Left lung (tissue), 10 donors: Measurements from ENCODE around the gene ZNF417. TPM values are rescaled to one million over a fixed set of nuclear protein-coding genes. Genes with fewer than 3 reads are reported as not detected.

ENCODE experiments used
- ATAC-seq: fragments of 200-7000 bp; cut with Tn5 transposase; one replicate; pipeline ENCODE4 v1.9.1; 2020; ENCODE audit warnings: moderate library complexity
- DNase-seq, 4 donors: peaks; one replicate each; pipeline ENCODE4 v3.0.0-alpha.2; 2013 to 2020
- H3K27ac ChIP-seq, 2 donors: fragments of 200-600 bp; sonication (generic) in 1 of 2; one replicate each; pipeline versions ENCODE4 v1.5.0 to v1.8.0; 2020 to 2021
- H3K27me3 ChIP-seq, 2 donors: fragments of 200-600 bp; sonication (generic) in 1 of 2; one replicate each; pipeline versions ENCODE4 v1.5.0 to v1.8.0; 2020 to 2021
- H3K36me3 ChIP-seq, 2 donors: fragments of 200-600 bp; sonication (generic) in 1 of 2; one replicate each; pipeline versions ENCODE4 v1.5.0 to v1.8.0; 2020 to 2021
- H3K4me1 ChIP-seq, 2 donors: fragments of 200-600 bp; one replicate each; pipeline ENCODE4 v1.8.0; 2021
- H3K4me3 ChIP-seq, 2 donors: fragments of 200-600 bp; sonication (generic) in 1 of 2; one replicate each; pipeline versions ENCODE4 v1.5.0 to v1.8.0; 2020 to 2021; ENCODE audit warnings: mild to moderate bottlenecking in 1 of 2
- H3K9me3 ChIP-seq, 2 donors: fragments of 200-600 bp; sonication (generic) in 1 of 2; one replicate each; pipeline versions ENCODE4 v1.5.0 to v1.8.0; 2020 to 2021
- intact Hi-C, 2 donors: fragments of 100-400 bp; cut with DNase I; formaldehyde crosslinking; loops; one replicate each; pipeline versions ENCODE4 v1.11.2 to v1.14.2; 2022
- polyA plus RNA-seq, 6 donors: library from polyadenylated mRNA; unstranded; fragments of 120-200 nt; gene quantifications; one replicate each; pipeline ENCODE4 v1.2.1, GENCODE V29; 2013; ENCODE audit not compliant: insufficient read length in 6 of 6
- total RNA-seq, 2 donors: library from RNA; stranded (reverse); fragmentation: NEBNext Ultra II Directional; extraction: Animal tissue kit (Norgen Biotek cat#: 25700); gene quantifications; one replicate each; pipeline ENCODE4 v1.2.1, GENCODE V29; 2021
- TF ChIP-seq, protein P1 (sequence below), 2 donors: fragments of 200-600 bp; sonication (generic) in 1 of 2; IDR thresholded peaks; one replicate each; pipeline versions ENCODE4 v1.5.0 to v1.8.0; 2021; ENCODE audit warnings: antibody characterized with exemption in 2 of 2
- donor health status: DM: no; HTN: yes; CAD: no.
- donor health status: DM: no; HTN: no; CAD: no.

ZNF417 gene
- total and polyA plus RNA-seq, 8 donors = 15.8 to 47.8 (median 38.9) TPM

DNA sequence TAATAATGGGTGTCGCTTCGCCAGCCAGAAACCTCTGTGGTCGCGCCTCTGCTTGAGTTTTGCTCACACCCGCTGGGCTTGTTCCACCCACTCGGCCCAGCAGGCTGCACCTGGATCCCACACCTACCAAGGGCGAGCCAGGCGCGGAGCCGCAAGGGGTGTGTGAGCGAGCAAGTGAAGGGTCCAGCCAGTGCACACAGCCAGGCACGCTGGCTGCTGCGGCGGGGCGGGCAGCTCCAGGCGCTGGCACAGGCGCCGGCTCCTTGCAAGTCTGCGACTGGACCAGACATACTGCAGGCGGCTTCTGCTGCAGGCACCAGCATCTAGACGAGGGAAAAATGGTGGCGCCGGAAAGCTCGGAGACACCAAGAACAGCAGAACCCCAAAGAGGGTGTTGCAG is 32.9 kb upstream of the ZNF417 start:
- Histone ChIP-seq H3K27me3 (no peaks in the 10 kb centered on the region), H3K9me3 (peaks cover 0 to 85% of the 10 kb centered on the region in 2 donors), H3K36me3 (peaks cover 0 to 10% of the 10 kb centered on the region in 2 donors), H3K4me1 (peaks cover 0 to 7% of the 10 kb centered on the region in 2 donors), H3K4me3 (no peak overlapping the region), H3K27ac (no peak overlapping the region)
- no peak for DNase-seq
- intact Hi-C loops = no loop called here
- TF ChIP-seq, protein P1, sequence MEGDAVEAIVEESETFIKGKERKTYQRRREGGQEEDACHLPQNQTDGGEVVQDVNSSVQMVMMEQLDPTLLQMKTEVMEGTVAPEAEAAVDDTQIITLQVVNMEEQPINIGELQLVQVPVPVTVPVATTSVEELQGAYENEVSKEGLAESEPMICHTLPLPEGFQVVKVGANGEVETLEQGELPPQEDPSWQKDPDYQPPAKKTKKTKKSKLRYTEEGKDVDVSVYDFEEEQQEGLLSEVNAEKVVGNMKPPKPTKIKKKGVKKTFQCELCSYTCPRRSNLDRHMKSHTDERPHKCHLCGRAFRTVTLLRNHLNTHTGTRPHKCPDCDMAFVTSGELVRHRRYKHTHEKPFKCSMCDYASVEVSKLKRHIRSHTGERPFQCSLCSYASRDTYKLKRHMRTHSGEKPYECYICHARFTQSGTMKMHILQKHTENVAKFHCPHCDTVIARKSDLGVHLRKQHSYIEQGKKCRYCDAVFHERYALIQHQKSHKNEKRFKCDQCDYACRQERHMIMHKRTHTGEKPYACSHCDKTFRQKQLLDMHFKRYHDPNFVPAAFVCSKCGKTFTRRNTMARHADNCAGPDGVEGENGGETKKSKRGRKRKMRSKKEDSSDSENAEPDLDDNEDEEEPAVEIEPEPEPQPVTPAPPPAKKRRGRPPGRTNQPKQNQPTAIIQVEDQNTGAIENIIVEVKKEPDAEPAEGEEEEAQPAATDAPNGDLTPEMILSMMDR (IDR thresholded peaks at IDR 0.05) = no peak
- ATAC-seq = no peak

DNA sequence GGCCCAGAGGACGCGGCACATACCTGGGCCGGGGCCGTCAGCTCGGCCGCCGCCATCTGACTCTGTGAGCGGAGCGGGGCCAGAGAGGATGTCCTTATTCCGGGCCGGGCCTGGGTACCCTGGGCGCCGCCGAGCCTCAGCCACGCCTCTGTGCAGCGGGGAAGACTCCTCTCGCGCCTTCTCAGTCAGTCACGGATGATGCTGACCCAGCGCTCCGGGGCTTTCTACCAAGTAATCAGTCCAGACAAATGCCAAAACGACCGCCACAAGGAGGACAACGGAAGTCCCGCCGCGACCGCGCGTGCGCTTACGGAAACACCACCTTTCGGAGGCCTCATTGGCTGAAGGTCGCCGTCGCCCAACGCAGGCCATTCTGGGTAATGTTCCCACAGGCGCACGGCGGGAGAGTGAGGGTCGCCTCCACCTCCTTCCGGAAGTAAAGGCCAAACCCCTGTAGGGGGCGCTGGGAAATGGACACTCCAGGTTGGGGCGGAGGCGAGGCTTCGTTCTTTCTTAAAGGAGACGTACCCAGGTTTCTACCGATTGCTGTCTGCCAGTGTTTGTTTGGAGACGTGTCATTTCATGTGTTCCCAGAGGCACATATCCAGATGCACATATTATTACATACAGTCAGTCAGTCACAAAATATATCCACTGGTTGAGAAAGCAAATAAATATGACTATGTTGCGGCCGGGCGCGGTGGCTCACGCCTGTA is 31.2 kb upstream of the ZNF417 start, which contains the start of gene ZNF256:
Gene ZNF256 (minus strand): TSS at position 288 of the 716 bp plus-strand sequence. CDS start 232 bp downstream, at position 56.
- peak; percentile 99 for ATAC-seq
- peaks cover 0 to 28% of the 10 kb centered on the region in 2 donors for H3K36me3 ChIP-seq
- H3K27me3 ChIP-seq = no peaks in the 10 kb centered on the region
- intact Hi-C loops = no loop called here
- TF ChIP-seq, protein P1 (IDR thresholded peaks at IDR 0.05) = peak; percentile 47 to 71
- peaks cover 0 to 85% of the 10 kb centered on the region in 2 donors for H3K9me3 ChIP-seq
- peak within 1 kb of the TSS in 1 of 2 donors; percentile 45 for H3K27ac ChIP-seq
- H3K4me1 ChIP-seq = peaks cover 0 to 7% of the 10 kb centered on the region in 2 donors
- DNase-seq = peak; percentile 94 to 98 (median 94)
- peak within 1 kb of the TSS; percentile 59 to 99 for H3K4me3 ChIP-seq

GRCh38 chr19:57947088-57947418 is 30.7 kb upstream of the ZNF417 start:
- H3K9me3 ChIP-seq = peaks cover 0 to 85% of the 10 kb centered on the region in 2 donors
- no peak for ATAC-seq

GRCh38 chr19:57946316-57946715 is 29.9 kb upstream of the ZNF417 start:
- H3K36me3 ChIP-seq = peaks cover 0 to 40% of the 10 kb centered on the region in 2 donors
- TF ChIP-seq, protein P1 (IDR thresholded peaks at IDR 0.05) = no peak
- H3K4me3 ChIP-seq = peak overlapping the region in 1 of 2 donors; percentile 59
- H3K9me3 ChIP-seq = peaks cover 0 to 85% of the 10 kb centered on the region in 2 donors
- no peaks in the 10 kb centered on the region for H3K27me3 ChIP-seq
- intact Hi-C loops = no loop called here
- no peak for ATAC-seq
- peaks cover 0 to 7% of the 10 kb centered on the region in 2 donors for H3K4me1 ChIP-seq
- DNase-seq = no peak
- H3K27ac ChIP-seq = no peak overlapping the region

More at GRCh38 chr19:57947088-57947418, 30.7 kb upstream of the ZNF417 start:
- peak in 1 of 4 donors; percentile 32 for DNase-seq
- Histone ChIP-seq H3K4me3 (peak overlapping the region; percentile 59 to 99), H3K27me3 (no peaks in the 10 kb centered on the region), H3K4me1 (peaks cover 0 to 7% of the 10 kb centered on the region in 2 donors), H3K27ac (peak overlapping the region in 1 of 2 donors; percentile 45), H3K36me3 (peaks cover 0 to 33% of the 10 kb centered on the region in 2 donors)
- TF ChIP-seq, protein P1 (IDR thresholded peaks at IDR 0.05) = no peak
- intact Hi-C loops = no loop called here

DNA sequence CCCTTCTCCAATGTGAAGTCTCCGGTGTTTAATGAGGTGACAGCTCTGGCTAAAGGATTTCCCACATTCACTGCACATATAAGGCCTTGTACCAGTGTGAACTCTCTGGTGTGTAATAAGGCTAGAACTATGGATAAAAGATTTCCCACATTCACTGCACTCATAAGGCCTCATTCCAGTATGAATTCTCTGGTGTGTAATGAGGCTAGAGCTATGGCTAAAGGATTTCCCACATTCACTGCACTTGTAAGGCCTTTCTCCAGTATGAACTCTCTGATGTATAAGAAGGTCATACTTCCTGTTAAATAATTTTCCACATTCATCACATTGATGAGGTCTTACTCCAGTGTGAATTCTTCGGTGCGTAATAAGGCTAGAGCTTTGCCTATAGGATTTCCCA is 25.2 kb upstream of the ZNF417 start:
- H3K9me3 ChIP-seq = peaks cover 0 to 98% of the 10 kb centered on the region in 2 donors
- intact Hi-C loops = no loop called here

More for the DNA sequence above, 25.2 kb upstream of the ZNF417 start:
- Histone ChIP-seq H3K27ac (no peak overlapping the region), H3K4me3 (no peak overlapping the region), H3K4me1 (peaks cover 0 to under 1% of the 10 kb centered on the region in 2 donors), H3K36me3 (peaks cover 0 to 77% of the 10 kb centered on the region in 2 donors), H3K27me3 (no peaks in the 10 kb centered on the region)
- ATAC-seq (no peak), DNase-seq (no peak)
- TF ChIP-seq, protein P1 (IDR thresholded peaks at IDR 0.05) = no peak
